Measurements from ENCODE around the gene KCNQ1. TPM values are rescaled to one million over a fixed set of nuclear protein-coding genes. Genes with fewer than 3 reads are reported as not detected.

The KCNQ1 gene
- total RNA-seq, 3 donors from 2014 or later, result 3.6 to 6.2 (median 5.1) TPM

- Histone ChIP-seq H3K27me3 (no peaks in the 10 kb centered on the region), H3K9me3 (no peaks in the 10 kb centered on the region), H3K4me3 (no peak overlapping the region), H3K36me3 (no peaks in the 10 kb centered on the region), H3K27ac (no peak overlapping the region), H3K4me1 (no peaks in the 10 kb centered on the region)
- no peak for DNase-seq (ENCODE audit: low spot score in 2 of 2)
- intact Hi-C loops (cut with DNase I; ENCODE audit: low total_unique reads), result no loop called here
- TF ChIP-seq CTCF (IDR thresholded peaks at IDR 0.05) (no peak), POLR2AphosphoS5 (IDR thresholded peaks at IDR 0.05) (no peak), POLR2A (IDR thresholded peaks at IDR 0.05) (no peak)
Observed at GRCh38 chr11:2464451-2465165, 19.8 kb downstream of the KCNQ1 start.

- no peak for TF ChIP-seq POLR2AphosphoS5 (IDR thresholded peaks at IDR 0.05)
- Histone ChIP-seq H3K9me3 (no peaks in the 10 kb centered on the region), H3K4me1 (no peaks in the 10 kb centered on the region), H3K4me3 (no peak overlapping the region), H3K27ac (no peak overlapping the region), H3K36me3 (no peaks in the 10 kb centered on the region), H3K27me3 (no peaks in the 10 kb centered on the region)
- DNase-seq (ENCODE audit: low spot score in 2 of 2), result no peak
- intact Hi-C loops (cut with DNase I; ENCODE audit: low total_unique reads), result no loop called here
Observed at GRCh38 chr11:2465202-2466068, 20.6 kb downstream of the KCNQ1 start.

- no peak overlapping the region for H3K27ac ChIP-seq
- H3K4me1 ChIP-seq, result no peaks in the 10 kb centered on the region
- intact Hi-C loops (cut with DNase I; ENCODE audit: low total_unique reads), result no loop called here
- DNase-seq (ENCODE audit: low spot score in 2 of 2), result no peak
- no peaks in the 10 kb centered on the region for H3K36me3 ChIP-seq
- no peak overlapping the region for H3K4me3 ChIP-seq
- no peak for TF ChIP-seq POLR2AphosphoS5 (IDR thresholded peaks at IDR 0.05)
- TF ChIP-seq POLR2A (IDR thresholded peaks at IDR 0.05), result no peak
- TF ChIP-seq CTCF (IDR thresholded peaks at IDR 0.05), result no peak
- no peaks in the 10 kb centered on the region for H3K9me3 ChIP-seq
- no peaks in the 10 kb centered on the region for H3K27me3 ChIP-seq
Observed at GRCh38 chr11:2466069-2466801, 21.4 kb downstream of the KCNQ1 start.

GRCh38 chr11:2466869-2467694, 22.3 kb downstream of the KCNQ1 start:
- intact Hi-C loops (cut with DNase I; ENCODE audit: low total_unique reads), result no loop called here
- Histone ChIP-seq H3K36me3 (no peaks in the 10 kb centered on the region), H3K4me1 (no peaks in the 10 kb centered on the region), H3K27me3 (no peaks in the 10 kb centered on the region), H3K4me3 (no peak overlapping the region), H3K9me3 (no peaks in the 10 kb centered on the region), H3K27ac (no peak overlapping the region)
- no peak for DNase-seq (ENCODE audit: low spot score in 2 of 2)
- TF ChIP-seq POLR2AphosphoS5 (IDR thresholded peaks at IDR 0.05) (no peak), POLR2A (IDR thresholded peaks at IDR 0.05) (no peak), CTCF (IDR thresholded peaks at IDR 0.05) (no peak)

GRCh38 chr11:2467695-2468055, 22.9 kb downstream of the KCNQ1 start:
- Histone ChIP-seq H3K4me3 (no peak overlapping the region), H3K27me3 (no peaks in the 10 kb centered on the region), H3K36me3 (no peaks in the 10 kb centered on the region), H3K4me1 (no peaks in the 10 kb centered on the region), H3K27ac (no peak overlapping the region), H3K9me3 (no peaks in the 10 kb centered on the region)
- intact Hi-C loops (cut with DNase I; ENCODE audit: low total_unique reads), result loop anchor here (2.0 kb wide), 1 partner anchor 57 kb away; no protein-coding TSS in a partner anchor
- TF ChIP-seq POLR2A (IDR thresholded peaks at IDR 0.05) (no peak), CTCF (IDR thresholded peaks at IDR 0.05) (no peak), POLR2AphosphoS5 (IDR thresholded peaks at IDR 0.05) (no peak)
- no peak for DNase-seq (ENCODE audit: low spot score in 2 of 2)
